GM23338 (cell line): Measurements from ENCODE around the gene FAM53A. TPM values are rescaled to one million over a fixed set of nuclear protein-coding genes. Genes with fewer than 3 reads are reported as not detected.

ENCODE experiments used
- JUNB ChIP-seq: IDR thresholded peaks from one replicate; pipeline ENCODE4 v1.6.1; 2016; ENCODE audit warnings: antibody characterized with exemption; ENCODE audit not compliant: unreplicated experiment
- REST ChIP-seq: IDR thresholded peaks from one replicate; pipeline ENCODE4 v1.6.1; 2018; ENCODE audit warnings: antibody characterized with exemption; ENCODE audit not compliant: unreplicated experiment
- STAT1 ChIP-seq: IDR thresholded peaks from one replicate; pipeline ENCODE4 v1.6.1; 2016; ENCODE audit warnings: antibody characterized with exemption; ENCODE audit not compliant: unreplicated experiment
- ZNF114 ChIP-seq: fragments of 250-450 bp; sonication (Bioruptor Pico); IDR thresholded peaks from 2 replicates; pipeline ENCODE4 v1.5.0; 2020; ENCODE audit warnings: mild to moderate bottlenecking, moderate library complexity
- ZNF331 ChIP-seq: fragments of 250-450 bp; sonication (Bioruptor Pico); IDR thresholded peaks from 2 replicates; pipeline ENCODE4 v1.5.0; 2020; ENCODE audit warnings: low read depth, mild to moderate bottlenecking, moderate library complexity
- polyA plus RNA-seq: library from polyadenylated mRNA; unstranded; fragments of >200 nt; fragmentation: Nextera tagmentation; extraction: Ambion mirVana; gene quantifications from 2 replicates; pipeline ENCODE4 v1.2.1, GENCODE V29; 2016
- total RNA-seq: library from RNA; depleted of rRNA; stranded (reverse); fragments of >200 nt; shearing (Covaris generic); gene quantifications from 2 replicates; pipeline ENCODE4 v1.2.3, GENCODE V29; 2014
- TF ChIP-seq, protein P1 (sequence below): fragments of 250-450 bp; sonication (Bioruptor Pico); IDR thresholded peaks from 2 replicates; pipeline ENCODE4 v1.5.0; 2020; ENCODE audit warnings: mild to moderate bottlenecking, moderate library complexity

FAM53A gene
- total and polyA plus RNA-seq, 2 experiments from 2014 or later: 1.1 to 3.1 TPM

DNA sequence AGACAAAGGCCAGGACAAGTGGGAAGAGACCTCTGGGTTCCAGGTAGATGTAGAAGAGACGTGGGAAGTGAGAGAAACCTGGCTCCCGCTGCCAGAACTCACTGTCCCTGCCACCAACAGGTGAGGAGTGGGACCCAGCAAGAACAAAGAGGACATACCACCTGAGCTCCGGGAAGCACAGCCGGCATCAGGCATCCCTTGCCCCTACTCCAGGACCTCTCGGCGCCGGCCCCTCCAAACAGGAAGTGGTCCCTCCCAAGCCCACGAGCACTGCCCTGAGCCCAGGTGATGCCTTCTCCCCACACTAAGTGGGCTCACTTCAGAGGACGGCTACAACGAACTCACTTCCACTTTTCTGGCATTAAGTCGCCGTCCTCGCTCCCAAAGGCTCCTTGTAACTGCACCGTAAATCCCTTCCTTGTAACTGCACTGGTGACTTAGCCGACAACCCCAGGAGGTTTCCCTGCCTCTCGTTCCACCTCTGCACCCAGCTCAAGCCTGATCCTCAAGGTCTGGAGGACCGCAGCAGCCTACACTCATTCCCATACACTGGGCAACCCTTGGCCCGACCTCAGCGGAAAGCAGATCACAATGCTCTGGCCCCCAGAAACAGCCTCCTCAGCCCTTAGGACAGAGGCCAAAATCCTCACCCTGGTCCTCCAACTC lies 8.8 kb downstream of the FAM53A start (continued):
- TF ChIP-seq REST (no peak), ZNF114 (CRISPR knock-in tag) (no peak), STAT1 (no peak), JUNB (no peak), ZNF331 (CRISPR knock-in tag) (no peak)
- TF ChIP-seq, protein P1, sequence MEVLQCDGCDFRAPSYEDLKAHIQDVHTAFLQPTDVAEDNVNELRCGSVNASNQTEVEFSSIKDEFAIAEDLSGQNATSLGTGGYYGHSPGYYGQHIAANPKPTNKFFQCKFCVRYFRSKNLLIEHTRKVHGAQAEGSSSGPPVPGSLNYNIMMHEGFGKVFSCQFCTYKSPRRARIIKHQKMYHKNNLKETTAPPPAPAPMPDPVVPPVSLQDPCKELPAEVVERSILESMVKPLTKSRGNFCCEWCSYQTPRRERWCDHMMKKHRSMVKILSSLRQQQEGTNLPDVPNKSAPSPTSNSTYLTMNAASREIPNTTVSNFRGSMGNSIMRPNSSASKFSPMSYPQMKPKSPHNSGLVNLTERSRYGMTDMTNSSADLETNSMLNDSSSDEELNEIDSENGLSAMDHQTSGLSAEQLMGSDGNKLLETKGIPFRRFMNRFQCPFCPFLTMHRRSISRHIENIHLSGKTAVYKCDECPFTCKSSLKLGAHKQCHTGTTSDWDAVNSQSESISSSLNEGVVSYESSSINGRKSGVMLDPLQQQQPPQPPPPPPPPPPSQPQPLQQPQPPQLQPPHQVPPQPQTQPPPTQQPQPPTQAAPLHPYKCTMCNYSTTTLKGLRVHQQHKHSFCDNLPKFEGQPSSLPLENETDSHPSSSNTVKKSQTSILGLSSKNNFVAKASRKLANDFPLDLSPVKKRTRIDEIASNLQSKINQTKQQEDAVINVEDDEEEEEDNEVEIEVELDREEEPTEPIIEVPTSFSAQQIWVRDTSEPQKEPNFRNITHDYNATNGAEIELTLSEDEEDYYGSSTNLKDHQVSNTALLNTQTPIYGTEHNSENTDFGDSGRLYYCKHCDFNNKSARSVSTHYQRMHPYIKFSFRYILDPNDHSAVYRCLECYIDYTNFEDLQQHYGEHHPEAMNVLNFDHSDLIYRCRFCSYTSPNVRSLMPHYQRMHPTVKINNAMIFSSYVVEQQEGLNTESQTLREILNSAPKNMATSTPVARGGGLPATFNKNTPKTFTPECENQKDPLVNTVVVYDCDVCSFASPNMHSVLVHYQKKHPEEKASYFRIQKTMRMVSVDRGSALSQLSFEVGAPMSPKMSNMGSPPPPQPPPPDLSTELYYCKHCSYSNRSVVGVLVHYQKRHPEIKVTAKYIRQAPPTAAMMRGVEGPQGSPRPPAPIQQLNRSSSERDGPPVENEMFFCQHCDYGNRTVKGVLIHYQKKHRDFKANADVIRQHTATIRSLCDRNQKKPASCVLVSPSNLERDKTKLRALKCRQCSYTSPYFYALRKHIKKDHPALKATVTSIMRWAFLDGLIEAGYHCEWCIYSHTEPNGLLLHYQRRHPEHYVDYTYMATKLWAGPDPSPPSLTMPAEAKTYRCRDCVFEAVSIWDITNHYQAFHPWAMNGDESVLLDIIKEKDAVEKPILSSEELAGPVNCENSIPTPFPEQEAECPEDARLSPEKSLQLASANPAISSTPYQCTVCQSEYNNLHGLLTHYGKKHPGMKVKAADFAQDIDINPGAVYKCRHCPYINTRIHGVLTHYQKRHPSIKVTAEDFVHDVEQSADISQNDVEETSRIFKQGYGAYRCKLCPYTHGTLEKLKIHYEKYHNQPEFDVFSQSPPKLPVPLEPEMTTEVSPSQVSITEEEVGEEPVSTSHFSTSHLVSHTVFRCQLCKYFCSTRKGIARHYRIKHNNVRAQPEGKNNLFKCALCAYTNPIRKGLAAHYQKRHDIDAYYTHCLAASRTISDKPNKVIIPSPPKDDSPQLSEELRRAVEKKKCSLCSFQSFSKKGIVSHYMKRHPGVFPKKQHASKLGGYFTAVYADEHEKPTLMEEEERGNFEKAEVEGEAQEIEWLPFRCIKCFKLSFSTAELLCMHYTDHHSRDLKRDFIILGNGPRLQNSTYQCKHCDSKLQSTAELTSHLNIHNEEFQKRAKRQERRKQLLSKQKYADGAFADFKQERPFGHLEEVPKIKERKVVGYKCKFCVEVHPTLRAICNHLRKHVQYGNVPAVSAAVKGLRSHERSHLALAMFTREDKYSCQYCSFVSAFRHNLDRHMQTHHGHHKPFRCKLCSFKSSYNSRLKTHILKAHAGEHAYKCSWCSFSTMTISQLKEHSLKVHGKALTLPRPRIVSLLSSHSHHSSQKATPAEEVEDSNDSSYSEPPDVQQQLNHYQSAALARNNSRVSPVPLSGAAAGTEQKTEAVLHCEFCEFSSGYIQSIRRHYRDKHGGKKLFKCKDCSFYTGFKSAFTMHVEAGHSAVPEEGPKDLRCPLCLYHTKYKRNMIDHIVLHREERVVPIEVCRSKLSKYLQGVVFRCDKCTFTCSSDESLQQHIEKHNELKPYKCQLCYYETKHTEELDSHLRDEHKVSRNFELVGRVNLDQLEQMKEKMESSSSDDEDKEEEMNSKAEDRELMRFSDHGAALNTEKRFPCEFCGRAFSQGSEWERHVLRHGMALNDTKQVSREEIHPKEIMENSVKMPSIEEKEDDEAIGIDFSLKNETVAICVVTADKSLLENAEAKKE (CRISPR knock-in tag): no peak
